Stimulated activated CD8-positive, alpha-beta memory T cell treated with anti-CD3 and anti-CD28 coated beads, Interleukin-2, amount 100 ng/mL, for 1 hour (primary cell): ENCODE results near the gene KRT16.
"Not testable (repeated sequence)": the region's sequence is repeated elsewhere in the genome, so short reads cannot be mapped to it uniquely, and the experiment has no call there.

Experiments used
- DNase-seq, 2 donors: peaks; one replicate each; pipeline ENCODE4 v3.0.0-alpha.2; 2020; ENCODE audit warnings: low read depth in 2 of 2

The KRT16 gene

DNA sequence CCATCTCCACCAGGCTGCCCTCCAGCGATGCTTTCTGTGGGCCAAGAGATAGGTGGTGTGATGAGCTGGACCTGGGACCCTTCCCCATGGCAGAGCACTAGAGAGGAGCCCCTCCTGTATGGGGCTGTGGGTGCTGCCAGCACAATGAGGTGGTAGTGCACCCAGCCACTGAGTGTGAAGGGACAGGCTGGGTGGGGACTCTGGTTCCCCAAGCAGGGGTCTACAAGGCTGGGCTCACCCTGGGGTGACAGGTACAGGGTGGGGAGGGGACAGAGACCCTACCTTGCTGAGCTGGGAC, 15.5 kb upstream of the KRT16 start:
- DNase-seq: not testable (repeated sequence)

GRCh38 chr17:41627316-41628072, 14.9 kb upstream of the KRT16 start:
- no peak for DNase-seq

DNA sequence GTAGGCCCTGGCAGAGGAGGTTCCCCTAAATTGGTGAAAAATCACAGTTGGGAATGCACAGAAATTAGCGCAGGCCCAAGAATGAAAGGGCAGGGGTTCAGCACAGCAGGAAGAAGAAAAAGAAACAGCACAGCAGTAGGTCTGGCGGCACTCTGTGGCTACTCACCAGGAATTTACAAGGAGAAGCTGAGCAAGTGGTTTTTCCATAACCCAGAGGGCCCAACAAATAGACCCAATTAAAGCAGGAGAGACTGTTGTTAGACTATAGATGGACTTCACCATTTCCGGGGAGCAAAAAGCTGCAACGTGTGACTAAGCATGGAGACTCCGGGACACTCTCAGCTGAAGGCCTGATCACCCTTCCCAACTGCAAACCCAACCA, 14.3 kb upstream of the KRT16 start:
- DNase-seq: not testable (repeated sequence)

GRCh38 chr17:41626028-41626913, 13.7 kb upstream of the KRT16 start:
- not testable (repeated sequence) for DNase-seq

GRCh38 chr17:41625602-41626001, 13.0 kb upstream of the KRT16 start:
- no peak for DNase-seq

- DNase-seq: no peak
Observed at GRCh38 chr17:41624208-41625101, 11.9 kb upstream of the KRT16 start, which contains the start of gene KRT17. TSS of gene KRT17 (minus strand) at chr17:41624575. CDS start at chr17:41624509, 66 bp downstream.

DNA sequence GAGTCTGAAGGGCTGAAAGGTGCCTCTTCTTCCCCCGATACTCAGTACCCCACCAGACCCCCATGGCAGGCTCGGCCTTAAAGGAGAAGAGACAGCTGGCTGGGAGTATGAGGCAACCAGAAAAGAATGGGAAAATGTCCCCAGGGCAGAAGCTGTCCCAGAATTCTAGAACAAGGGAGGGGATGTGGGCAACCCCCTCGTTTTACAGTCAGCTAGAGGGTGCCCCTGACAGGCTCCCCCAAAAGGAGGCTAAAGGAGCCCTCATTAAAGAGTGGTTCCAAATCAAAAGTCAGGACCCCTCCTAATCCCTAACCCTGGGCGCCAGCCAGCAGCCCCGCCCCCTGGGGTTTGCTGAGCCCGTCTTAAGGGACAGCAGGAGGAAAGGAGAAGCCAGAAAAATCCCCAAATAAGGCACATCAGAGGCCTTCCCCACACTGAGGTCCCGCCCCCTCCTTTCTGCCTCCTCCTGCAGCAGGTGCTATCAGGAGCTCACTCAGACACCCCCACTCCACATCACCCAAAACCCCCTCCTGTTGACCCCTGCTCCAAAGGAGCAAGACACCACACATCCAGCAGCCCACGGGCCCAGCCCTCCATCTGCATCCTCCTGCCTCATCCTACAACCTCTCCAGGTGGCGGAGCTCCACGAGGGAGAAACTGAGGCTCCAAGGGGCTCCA, 10.8 kb upstream of the KRT16 start:
- not testable (repeated sequence) for DNase-seq

DNA sequence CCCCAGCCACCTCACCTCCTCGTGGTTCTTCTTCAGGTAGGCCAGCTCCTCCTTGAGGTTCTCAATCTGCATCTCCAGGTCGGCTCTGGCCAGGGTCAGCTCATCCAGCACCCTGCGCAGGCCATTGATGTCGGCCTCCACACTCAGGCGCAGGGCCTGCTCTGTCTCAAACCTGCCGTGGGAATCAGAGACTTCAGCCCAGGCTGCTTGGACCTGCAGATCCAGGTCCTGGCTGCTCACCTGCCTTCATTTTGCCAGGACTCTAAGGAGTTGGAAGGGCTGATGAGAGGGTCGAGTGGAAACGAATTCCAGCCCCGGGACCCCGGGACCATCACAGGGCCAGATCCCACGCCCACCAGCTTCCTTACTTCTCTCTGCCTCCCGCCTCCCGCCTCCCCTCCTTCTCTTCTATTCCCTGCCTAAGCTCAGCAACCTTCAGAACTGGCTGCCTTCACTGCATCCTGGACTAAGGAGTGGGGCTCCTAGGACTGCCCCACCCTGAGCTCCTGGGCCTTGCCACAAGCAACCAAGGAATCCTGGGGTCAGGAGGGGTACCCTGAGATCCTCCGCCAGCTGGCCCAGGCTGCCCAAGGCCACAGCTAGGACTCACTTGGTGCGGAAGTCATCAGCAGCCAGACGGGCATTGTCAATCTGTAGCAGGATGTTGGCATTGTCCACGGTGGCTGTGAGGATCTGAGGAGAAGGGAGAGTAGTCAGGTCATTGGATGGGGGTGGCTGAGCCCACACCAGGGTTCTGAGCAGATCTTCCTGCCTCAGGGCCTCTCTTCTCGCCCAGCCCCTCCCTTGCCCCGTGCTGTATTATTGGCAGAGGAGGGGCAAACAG, 10.0 kb upstream of the KRT16 start:
- DNase-seq: not testable (repeated sequence)

- DNase-seq: no peak
Observed at GRCh38 chr17:41621916-41622315, 9.3 kb upstream of the KRT16 start.

DNA sequence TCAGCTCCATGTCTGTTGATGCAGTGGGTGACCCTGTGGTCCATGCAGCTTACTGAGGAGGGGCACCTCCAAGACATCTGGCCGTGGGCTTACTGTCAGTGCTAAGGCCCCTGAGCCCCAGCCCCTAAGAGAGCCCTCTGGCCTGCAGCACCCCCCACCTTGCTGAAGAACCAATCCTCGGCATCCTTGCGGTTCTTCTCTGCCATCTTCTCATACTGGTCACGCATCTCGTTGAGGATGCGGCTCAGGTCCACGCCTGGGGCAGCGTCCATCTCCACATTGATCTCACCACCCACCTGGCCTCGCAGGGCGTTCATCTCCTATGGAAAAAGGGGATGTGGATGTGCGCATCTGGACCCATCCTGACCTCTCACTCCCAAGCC, 8.9 kb upstream of the KRT16 start:
- DNase-seq: not testable (repeated sequence)

GRCh38 chr17:41620583-41621434, 8.2 kb upstream of the KRT16 start:
- no peak for DNase-seq

DNA sequence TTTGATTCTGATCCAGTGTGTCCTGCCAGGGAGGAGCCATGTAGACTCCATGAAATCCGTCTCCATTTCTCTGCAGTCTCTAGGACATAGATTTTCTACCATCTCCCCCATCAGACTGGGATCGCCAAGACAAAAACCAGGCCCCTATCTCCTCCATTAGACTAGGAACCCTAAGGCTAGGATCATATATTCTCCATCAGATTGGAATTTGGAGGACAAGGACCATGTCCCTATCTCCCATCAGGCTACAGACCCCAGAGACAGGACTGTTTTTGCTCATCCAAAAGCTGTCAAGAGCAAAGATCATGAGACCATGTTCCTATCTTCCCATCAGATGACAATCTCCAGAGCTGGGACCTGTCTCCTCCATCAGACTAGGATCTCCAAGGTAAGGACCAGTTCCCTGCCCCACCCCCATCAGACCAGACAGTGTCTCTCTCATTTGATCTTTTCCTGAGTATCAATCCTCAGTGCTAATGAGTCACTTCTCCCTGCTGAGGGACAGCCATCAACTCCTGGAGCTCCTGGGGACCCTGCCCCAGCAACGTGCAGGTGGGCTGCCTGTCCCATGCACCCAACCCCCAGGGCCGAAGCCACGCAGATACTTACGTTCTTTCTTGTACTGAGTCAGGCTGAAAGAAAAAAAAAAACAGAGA, 7.5 kb upstream of the KRT16 start:
- not testable (repeated sequence) for DNase-seq

DNA sequence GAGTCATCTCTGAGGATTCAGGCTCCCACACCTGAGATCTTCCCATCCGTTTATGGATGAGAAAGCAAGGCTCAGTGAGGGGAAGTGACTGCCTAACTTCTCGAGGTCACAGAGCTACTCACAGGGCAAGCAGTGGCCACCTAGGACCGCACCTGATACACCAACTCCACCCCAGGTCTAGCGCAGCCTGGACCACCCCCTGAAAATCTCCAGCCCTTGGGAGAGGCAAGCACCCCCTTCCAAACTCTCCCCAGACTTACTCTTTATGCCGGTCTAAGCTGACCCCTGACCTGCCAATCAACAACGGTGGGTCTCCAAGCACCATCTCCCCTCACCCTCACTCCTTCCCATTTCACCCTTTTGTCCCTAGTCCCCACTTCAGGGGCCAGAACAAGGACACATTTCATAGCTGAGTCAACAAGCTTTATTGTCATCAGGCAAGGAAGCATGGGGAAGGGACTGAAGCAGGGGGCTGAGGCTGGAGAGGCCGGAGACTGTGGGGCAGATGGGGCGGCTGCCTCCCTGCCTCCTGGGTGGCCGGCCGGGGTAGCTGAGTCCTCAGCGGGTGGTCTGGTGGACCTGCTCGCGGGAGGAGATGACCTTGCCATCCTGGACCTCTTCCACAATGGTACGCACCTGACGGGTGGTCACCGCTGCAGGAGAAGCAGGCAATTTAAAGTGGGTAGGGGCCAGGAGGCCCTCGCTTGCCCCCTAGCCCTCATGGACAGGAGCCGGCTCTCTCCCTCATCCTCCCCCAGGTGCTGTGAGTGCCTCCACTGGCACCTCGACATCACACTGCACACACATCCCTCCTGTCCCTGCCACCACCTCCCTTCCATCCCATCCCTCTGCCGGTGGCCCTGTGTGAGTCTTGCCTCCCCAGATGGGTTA, 6.7 kb upstream of the KRT16 start:
- no peak for DNase-seq

- DNase-seq: no peak
Observed at GRCh38 chr17:41618341-41619035, 5.9 kb upstream of the KRT16 start.

- no peak for DNase-seq
Observed at GRCh38 chr17:41617698-41618097, 5.1 kb upstream of the KRT16 start.

DNA sequence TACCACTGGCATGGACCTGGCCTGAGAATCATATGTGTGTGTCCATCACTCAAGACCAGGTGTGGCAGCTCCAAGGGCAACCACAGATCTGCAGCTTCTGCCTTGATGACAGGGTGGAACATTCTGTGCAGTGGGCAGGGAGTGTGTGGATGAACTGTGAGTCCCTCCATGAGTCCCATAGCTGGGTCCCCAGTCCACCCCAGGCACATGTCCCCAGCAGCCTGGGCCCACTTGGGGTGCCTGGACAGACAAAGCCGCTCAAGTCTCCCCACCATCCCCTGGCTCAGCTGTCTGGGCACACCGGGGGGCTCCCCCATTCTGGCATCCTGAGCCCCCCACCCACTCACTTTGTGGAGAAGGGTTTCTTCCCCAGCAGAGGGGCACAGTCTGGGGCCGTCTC, 4.6 kb upstream of the KRT16 start:
- no peak for DNase-seq

- not testable (repeated sequence) for DNase-seq
Observed at GRCh38 chr17:41616486-41616885, 3.9 kb upstream of the KRT16 start.
